GM18507 (cell line): ENCODE data around the gene COX6B2.

Experiments
- DNase-seq: peaks from one replicate; pipeline ENCODE4 v3.0.0; 2011; ENCODE audit warnings: low read depth; ENCODE audit not compliant: insufficient read length; ENCODE audit errors: extremely low spot score
- FAIRE-seq: peaks from 2 replicates; lab custom pipeline; 2011; peaks lifted over from hg19 to GRCh38; lab: Jason Lieb, UNC

COX6B2 gene

GRCh38 chr19:55300886-55301458, 53.5 kb downstream of the COX6B2 start:
- FAIRE-seq = no peak
- DNase-seq = no peak

GRCh38 chr19:55299991-55300390, 54.5 kb downstream of the COX6B2 start:
- FAIRE-seq = no peak
- no peak for DNase-seq
